Stimulated activated CD8-positive, alpha-beta memory T cell treated with anti-CD3 and anti-CD28 coated beads, Interleukin-7, amount 100 ng/mL, for 48 hours (primary cell): Measurements from ENCODE around the gene HDAC4.

ENCODE experiments used
- DNase-seq, 2 donors: peaks; one replicate each; pipeline ENCODE4 v3.0.0-alpha.2; 2020; ENCODE audit warnings: low read depth in 1 of 2; ENCODE audit errors: extremely low read depth in 1 of 2

The HDAC4 gene

GRCh38 chr2:239211396-239212094 lies 189.3 kb downstream of the HDAC4 start:
- no peak for DNase-seq

DNA sequence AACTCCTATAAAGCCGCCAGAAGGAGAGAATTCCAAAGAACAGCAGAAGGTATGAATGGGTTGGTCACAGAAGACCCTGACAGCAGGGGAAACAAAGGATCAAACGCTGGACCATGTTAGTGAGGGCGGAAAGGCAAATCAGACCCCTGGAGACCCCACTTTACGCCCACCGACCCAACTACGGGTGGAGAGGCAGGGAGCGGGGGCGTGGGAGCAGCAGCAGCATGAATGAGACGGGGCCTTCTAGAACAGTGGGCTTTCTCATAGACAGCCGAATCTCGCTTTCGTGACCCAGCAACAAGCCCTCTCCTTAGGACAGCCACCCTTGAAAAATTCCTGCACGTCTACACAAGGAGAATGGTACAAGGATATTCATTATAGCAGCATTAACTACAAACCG lies 191.0 kb downstream of the HDAC4 start:
- no peak for DNase-seq

- DNase-seq: no peak
These were observed 192.2 kb downstream of the HDAC4 start for GRCh38 chr2:239208465-239209180.

GRCh38 chr2:239206851-239207250 lies 194.0 kb downstream of the HDAC4 start:
- DNase-seq: no peak

GRCh38 chr2:239206042-239206441 lies 194.8 kb downstream of the HDAC4 start:
- DNase-seq: no peak

DNA sequence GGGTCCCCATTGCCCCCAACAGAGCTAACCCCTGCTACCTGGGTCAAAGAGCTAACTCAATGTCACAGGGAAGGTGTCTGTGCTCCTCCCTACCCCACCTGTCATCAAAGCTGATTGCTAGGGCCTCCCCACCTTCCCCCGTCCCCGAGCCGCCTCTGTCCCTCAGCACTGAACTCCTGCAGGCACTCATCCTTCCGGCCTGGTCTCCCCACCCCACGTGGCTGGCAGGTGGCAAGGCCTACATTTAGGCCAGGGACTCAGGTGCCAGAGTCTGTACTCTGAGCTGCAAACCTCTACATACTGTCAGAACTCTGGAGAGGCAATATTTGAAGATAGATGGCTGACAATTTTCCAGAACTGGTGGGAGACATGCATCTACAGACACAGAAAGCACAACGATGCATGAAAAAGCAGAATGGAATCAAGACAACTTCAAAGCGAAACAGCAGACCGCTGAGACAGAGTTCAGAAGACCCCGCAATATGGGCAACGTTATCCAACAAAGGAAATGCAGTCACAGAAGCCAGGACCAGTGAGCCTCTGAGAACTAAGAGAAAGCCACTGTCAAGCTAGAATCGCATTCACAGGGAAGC lies 195.8 kb downstream of the HDAC4 start:
- no peak for DNase-seq

DNA sequence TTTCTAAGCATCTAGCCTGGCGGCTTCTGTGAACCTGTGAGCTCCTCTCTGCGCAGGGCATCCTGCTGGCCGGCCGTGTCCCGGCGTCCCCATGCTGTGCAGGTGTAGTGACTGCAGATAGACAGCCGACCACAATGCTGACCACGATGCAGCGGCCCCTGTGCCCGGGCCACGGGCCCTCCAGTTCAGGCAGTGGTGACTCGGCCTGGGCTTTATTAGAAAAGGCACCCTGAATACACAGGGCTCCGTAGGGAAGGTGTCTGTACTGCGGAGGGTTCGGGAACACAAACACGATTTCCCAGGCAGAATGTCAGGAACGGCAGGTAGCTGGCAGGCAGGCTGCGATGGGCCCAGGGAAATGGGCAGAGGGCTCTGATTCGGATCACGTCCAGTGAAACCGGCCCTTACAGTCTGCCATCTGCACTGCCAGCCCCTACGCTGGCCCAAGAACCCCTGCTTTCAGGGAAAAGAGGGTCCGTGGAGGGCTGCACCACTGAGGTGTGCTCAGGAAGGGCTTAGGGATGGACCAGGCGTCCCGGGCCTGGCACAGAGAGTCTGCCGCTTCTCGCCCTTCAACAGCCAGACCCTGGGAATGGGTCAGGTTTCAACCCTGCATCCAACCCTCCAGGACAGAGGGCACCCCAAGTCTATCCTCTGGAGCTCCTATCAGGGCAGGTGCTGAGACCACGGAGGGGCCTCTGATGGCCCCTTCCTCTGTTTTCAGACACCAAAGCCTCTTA lies 196.5 kb downstream of the HDAC4 start:
- no peak for DNase-seq

DNA sequence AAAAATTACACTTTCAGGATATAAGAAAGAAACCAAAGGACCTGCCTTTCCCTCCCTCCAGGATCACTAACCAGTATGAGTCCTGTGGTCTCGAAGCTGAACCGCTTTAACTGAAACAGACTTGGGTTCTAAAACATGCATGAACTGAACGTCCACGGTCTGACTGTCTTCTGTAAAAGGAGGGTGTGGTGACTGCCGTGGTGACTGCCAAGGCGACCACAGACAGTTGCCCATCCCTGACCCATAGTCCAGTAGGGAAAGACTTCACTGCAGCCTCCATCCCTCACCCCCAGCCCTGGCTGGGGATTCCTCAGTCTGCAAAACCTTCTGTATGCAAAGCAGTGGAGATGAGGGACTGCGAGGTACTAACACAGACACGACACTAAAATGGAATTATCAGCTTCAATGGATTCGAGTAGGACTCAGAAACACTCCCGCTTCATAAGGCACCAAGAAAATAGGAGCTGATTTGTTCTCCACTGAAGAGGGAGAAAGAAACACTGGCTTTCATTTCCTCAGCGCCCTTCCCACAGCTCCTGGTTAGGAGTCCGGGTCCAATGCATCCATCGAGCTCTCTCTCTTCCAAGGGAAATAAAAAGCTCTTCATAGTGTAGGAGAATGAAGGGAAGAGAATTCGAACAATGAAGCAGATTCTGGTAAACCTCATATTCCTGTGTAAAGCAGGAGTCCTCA lies 197.2 kb downstream of the HDAC4 start:
- no peak for DNase-seq

DNA sequence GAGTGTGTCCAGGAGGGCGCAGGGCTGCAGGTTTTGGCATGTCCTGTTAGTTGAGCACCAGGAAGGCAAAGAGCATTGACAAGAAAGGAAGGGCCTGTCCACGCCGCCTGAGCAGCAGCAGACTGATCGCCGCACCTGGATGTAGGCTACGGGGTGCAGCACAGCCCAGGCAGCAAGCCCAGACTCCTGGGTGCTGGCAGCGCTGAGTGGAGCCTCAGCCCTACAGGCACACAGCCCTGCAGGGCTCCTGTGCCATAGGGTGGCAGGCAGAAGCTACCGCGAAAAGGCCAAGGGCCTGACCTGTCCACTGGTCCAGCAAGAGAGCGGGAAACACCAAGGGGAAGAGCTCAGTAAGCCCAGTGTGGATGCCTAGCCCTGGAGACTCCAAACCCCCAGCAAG lies 198.0 kb downstream of the HDAC4 start:
- DNase-seq: no peak

GRCh38 chr2:239202343-239202742 lies 198.5 kb downstream of the HDAC4 start:
- DNase-seq: no peak

DNA sequence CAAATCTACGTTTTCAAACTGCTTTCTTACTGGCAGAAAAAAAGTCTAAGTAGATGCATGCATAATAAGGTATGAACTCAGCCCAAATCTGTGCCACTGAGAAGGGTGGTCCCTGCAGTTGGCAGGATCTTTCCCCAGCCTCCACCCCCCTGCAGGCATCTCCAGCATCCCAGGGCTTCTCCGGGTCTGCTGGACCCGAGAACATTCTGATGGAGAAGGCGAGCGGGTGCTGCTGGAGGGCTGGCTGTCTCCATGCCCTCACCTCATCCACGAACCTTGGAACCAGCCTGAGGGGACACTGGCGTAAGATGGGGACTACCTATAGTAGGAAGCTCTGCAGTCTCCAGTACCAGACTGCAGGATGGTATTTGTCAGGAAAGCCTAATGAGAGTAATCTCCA lies 198.9 kb downstream of the HDAC4 start:
- no peak for DNase-seq

GRCh38 chr2:239201531-239201876 lies 199.3 kb downstream of the HDAC4 start:
- no peak for DNase-seq

DNA sequence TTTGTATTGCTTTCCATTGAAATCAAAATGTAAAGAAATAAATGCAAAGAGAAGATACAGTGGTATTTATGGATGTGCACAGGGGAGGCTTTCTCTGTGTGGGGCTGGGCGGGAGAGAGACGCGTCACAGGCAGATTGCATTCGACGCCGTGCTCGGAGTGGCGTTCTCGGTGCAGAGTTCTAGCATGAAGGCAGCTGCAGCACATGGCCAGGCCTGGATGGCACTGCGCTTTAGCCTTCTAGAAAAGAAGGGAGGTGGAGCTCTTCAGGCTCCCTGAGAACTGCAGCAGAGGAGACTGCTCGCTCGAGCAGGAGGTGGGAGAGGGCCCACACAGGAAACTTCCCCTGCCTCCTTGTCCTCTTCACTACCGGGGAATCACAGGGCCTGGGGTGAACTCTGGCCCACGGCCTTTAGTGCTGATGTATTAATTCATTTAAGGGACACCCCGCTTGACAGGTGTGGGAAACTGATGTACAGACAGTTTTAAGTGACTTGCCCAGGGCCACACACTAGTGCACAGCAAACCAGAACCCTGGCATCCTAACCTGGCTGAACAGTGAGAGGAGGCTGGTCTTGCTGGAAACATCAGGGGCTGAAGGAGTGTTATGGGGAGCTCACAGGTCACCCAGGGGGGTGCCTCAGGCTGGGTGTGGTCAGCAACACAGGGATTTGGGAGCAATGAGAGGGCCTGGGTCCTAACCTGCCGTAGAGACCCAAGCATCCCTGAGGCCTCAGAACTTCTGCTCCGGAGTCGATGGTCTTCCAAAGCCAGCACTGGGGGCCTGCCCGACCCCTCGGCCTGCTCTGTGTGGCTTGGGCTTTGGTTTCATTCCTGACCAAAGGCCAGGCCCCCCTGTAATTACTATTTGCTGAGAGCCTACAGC lies 199.9 kb downstream of the HDAC4 start:
- DNase-seq: no peak

DNA sequence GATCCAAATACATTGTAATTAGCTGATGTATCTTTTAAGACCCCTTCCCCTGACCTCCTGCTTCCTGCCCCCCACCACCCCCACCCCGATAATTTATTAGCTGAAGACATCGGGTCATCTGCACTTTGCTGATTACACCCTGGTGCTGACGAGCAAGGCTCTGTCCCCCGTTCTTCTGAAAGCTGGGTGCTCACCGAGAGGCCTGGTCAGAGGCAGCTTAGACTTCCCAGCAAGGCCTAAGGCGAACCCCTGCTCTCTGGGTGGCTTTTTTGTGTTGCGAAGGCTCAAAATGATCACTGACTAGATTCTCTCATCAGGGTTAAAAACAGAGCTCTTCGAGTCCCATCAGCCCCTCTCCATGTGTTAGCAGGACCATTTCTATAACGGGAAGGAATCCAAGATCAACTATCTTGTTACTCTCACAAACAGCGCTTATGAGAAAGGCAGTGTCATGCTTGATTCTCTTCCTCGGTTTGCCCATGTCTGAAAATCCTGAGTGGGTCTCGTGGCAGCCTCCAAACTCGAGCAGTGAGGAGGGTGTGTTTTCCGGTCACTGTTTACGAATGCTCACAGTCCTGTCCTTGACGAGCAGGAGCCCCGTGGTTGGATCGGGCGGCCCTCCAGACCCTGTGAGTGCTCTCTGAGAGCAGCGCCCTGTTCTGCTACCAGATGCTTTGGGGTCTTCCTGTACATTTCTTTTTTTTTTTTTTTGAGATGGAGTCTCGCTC lies 201.6 kb downstream of the HDAC4 start:
- DNase-seq: no peak

GRCh38 chr2:239198221-239198620 lies 202.6 kb downstream of the HDAC4 start:
- no peak for DNase-seq

GRCh38 chr2:239197146-239197545 lies 203.7 kb downstream of the HDAC4 start:
- DNase-seq: no peak

GRCh38 chr2:239196474-239197021 lies 204.3 kb downstream of the HDAC4 start:
- no peak for DNase-seq

GRCh38 chr2:239195992-239196391 lies 204.8 kb downstream of the HDAC4 start:
- no peak for DNase-seq

GRCh38 chr2:239195318-239195871 lies 205.4 kb downstream of the HDAC4 start:
- DNase-seq: no peak
